MM.1S (cell line): ENCODE data around the gene CNNM2.
A peak's percentile ranks its signal among the peaks of the same experiment; 100 is the strongest.
"Not testable (repeated sequence)": the region's sequence is repeated elsewhere in the genome, so short reads cannot be mapped to it uniquely, and the experiment has no call there.

Source experiments
- DNase-seq: peaks from one replicate; pipeline ENCODE4 v3.0.0-alpha.2; 2015
- H2AFZ ChIP-seq: fragments of 300-600 bp; sonication (generic); 2 replicates; pipeline ENCODE4 v1.6.0; 2016; ENCODE audit warnings: antibody characterized with exemption, low read length
- H3F3A ChIP-seq: fragments of 300-600 bp; sonication (generic); 2 replicates; pipeline ENCODE4 v1.6.1; 2016; ENCODE audit warnings: mild to moderate bottlenecking, antibody characterized with exemption, low read length, moderate library complexity, mixed read lengths; ENCODE audit not compliant: insufficient read depth
- H3K27ac ChIP-seq: fragments of 300-600 bp; sonication (generic); 2 replicates; pipeline ENCODE4 v1.5.1; 2016; ENCODE audit warnings: mild to moderate bottlenecking, low read length
- H3K27me3 ChIP-seq: fragments of 300-600 bp; sonication (generic); replicated peaks from 2 replicates; pipeline ENCODE4 v1.6.0; 2016; ENCODE audit warnings: low read length; ENCODE audit not compliant: insufficient read depth
- H3K36me3 ChIP-seq: fragments of 300-600 bp; sonication (generic); replicated peaks from 2 replicates; pipeline ENCODE4 v1.6.1; 2016; ENCODE audit warnings: mild to moderate bottlenecking, low read length, mixed read lengths; ENCODE audit not compliant: insufficient read depth
- H3K4me1 ChIP-seq: fragments of 300-600 bp; sonication (generic); 2 replicates; pipeline ENCODE4 v1.6.1; 2016; ENCODE audit warnings: low read length, mixed read lengths
- H3K4me2 ChIP-seq: fragments of 300-600 bp; sonication (generic); 2 replicates; pipeline ENCODE4 v1.6.0; 2016; ENCODE audit warnings: low read depth, low read length
- H3K4me3 ChIP-seq: fragments of 300-600 bp; sonication (generic); 2 replicates; pipeline ENCODE4 v1.5.1; 2016; ENCODE audit warnings: low read length, mixed read lengths
- H3K79me2 ChIP-seq: fragments of 300-600 bp; sonication (generic); 2 replicates; pipeline ENCODE4 v1.6.1; 2016; ENCODE audit warnings: mixed run types, low read length, mixed read lengths
- H3K9ac ChIP-seq: fragments of 300-600 bp; sonication (generic); 2 replicates; pipeline ENCODE4 v1.6.1; 2016; ENCODE audit warnings: low read length, mixed read lengths
- H3K9me2 ChIP-seq: fragments of 300-600 bp; sonication (generic); replicated peaks from 2 replicates; pipeline ENCODE4 v1.6.1; 2016; ENCODE audit warnings: mild to moderate bottlenecking, low read length, mixed read lengths; ENCODE audit not compliant: insufficient read depth
- H3K9me3 ChIP-seq: fragments of 300-600 bp; sonication (generic); replicated peaks from 2 replicates; pipeline ENCODE4 v1.6.1; 2016; ENCODE audit warnings: mild to moderate bottlenecking, low read length, mixed read lengths; ENCODE audit not compliant: insufficient read depth
- H4K20me1 ChIP-seq: fragments of 300-600 bp; sonication (generic); 2 replicates; pipeline ENCODE4 v1.6.1; 2016; ENCODE audit warnings: mild to moderate bottlenecking, low read length, moderate library complexity, mixed read lengths; ENCODE audit not compliant: insufficient read depth
- EZH2 ChIP-seq: fragments of 300-600 bp; sonication (generic); optimal IDR thresholded peaks from 2 replicates; pipeline ENCODE3; 2017; ENCODE audit warnings: low read depth, mild to moderate bottlenecking, antibody characterized with exemption, low read length, mixed read lengths
- EZH2phosphoT487 ChIP-seq: fragments of 300-600 bp; sonication (generic); IDR thresholded peaks from 2 replicates; pipeline ENCODE4 v1.6.1; 2018; ENCODE audit warnings: antibody characterized with exemption, low read length
- TF ChIP-seq, protein P1 (sequence below): fragments of 300-600 bp; sonication (generic); IDR thresholded peaks from 2 replicates; pipeline ENCODE4 v1.5.1; 2016; ENCODE audit warnings: antibody characterized with exemption, low read length, mixed read lengths

CNNM2 gene

DNA sequence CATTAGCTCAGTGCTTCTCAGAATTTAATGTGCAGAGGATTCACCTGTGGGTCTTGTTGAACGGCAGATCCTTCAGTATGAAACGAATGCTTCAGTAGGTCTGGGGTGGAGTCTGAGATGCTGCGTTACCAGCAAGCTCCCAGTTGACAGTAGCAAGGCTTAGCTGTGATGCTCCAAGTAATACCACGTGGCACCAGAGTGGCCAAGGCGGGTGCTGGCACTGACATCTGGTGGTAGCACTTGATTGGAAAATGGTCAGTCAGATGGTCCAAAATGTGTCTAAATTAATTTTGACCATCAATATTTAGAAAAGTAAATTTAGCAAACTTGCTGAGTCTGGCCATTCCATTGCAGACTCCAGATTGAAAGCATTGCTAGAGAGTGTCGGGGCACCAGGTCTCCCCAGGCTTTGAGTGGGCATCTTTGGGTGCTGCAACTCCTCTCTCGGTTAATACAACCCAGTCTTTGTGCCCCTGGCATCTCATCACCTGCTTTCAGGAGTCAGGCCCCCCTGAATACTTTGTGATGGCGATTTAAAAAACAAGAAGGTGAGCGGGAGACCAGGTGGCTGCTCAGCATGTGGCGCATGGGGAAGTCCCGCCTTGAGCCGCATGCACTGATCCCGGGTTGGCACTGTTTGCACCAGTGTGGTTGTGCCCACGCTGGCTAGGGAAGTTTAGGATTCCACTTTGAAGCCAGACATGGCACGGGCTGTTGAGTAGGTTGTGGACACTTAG, 144.9 kb downstream of the CNNM2 start:
- peaks cover 14% of the 10 kb centered on the region for H3K4me1 ChIP-seq
- H2AFZ ChIP-seq, result no peak overlapping the region
- no peak overlapping the region for H3K27ac ChIP-seq
- no peaks in the 10 kb centered on the region for H4K20me1 ChIP-seq
- no peaks in the 10 kb centered on the region for H3K79me2 ChIP-seq
- no peaks in the 10 kb centered on the region for H3K9me2 ChIP-seq
- H3K9me3 ChIP-seq, result no peaks in the 10 kb centered on the region
- H3K27me3 ChIP-seq, result no peaks in the 10 kb centered on the region
- no peak overlapping the region for H3K4me3 ChIP-seq
- no peak overlapping the region for H3K4me2 ChIP-seq
- no peaks in the 10 kb centered on the region for H3F3A ChIP-seq
- H3K9ac ChIP-seq, result no peak overlapping the region
- no peaks in the 10 kb centered on the region for H3K36me3 ChIP-seq
- TF ChIP-seq EZH2, result no peak
- TF ChIP-seq, protein P1, sequence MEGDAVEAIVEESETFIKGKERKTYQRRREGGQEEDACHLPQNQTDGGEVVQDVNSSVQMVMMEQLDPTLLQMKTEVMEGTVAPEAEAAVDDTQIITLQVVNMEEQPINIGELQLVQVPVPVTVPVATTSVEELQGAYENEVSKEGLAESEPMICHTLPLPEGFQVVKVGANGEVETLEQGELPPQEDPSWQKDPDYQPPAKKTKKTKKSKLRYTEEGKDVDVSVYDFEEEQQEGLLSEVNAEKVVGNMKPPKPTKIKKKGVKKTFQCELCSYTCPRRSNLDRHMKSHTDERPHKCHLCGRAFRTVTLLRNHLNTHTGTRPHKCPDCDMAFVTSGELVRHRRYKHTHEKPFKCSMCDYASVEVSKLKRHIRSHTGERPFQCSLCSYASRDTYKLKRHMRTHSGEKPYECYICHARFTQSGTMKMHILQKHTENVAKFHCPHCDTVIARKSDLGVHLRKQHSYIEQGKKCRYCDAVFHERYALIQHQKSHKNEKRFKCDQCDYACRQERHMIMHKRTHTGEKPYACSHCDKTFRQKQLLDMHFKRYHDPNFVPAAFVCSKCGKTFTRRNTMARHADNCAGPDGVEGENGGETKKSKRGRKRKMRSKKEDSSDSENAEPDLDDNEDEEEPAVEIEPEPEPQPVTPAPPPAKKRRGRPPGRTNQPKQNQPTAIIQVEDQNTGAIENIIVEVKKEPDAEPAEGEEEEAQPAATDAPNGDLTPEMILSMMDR, result no peak
- TF ChIP-seq EZH2phosphoT487, result no peak
- DNase-seq, result no peak

GRCh38 chr10:103064956-103065355, 146.9 kb downstream of the CNNM2 start:
- H4K20me1 ChIP-seq, result no peaks in the 10 kb centered on the region
- no peak overlapping the region for H3K4me3 ChIP-seq
- peaks cover 20% of the 10 kb centered on the region for H3K4me1 ChIP-seq
- no peak overlapping the region for H3K27ac ChIP-seq
- H3K4me2 ChIP-seq, result no peak overlapping the region
- H3K27me3 ChIP-seq, result no peaks in the 10 kb centered on the region
- H3K9me2 ChIP-seq, result no peaks in the 10 kb centered on the region
- H3K36me3 ChIP-seq, result no peaks in the 10 kb centered on the region
- no peak for DNase-seq
- H3K9ac ChIP-seq, result no peak overlapping the region
- H2AFZ ChIP-seq, result no peak overlapping the region
- H3K79me2 ChIP-seq, result no peaks in the 10 kb centered on the region
- no peaks in the 10 kb centered on the region for H3K9me3 ChIP-seq
- no peaks in the 10 kb centered on the region for H3F3A ChIP-seq
- TF ChIP-seq, protein P1, result no peak
- TF ChIP-seq EZH2phosphoT487 (no peak), EZH2 (no peak)

GRCh38 chr10:103066141-103067098, 148.3 kb downstream of the CNNM2 start:
- Histone ChIP-seq H3K9ac (no peak overlapping the region), H3K27ac (no peak overlapping the region), H2AFZ (no peak overlapping the region), H3K9me3 (no peaks in the 10 kb centered on the region), H3K4me2 (no peak overlapping the region), H4K20me1 (no peaks in the 10 kb centered on the region), H3K27me3 (no peaks in the 10 kb centered on the region), H3K9me2 (no peaks in the 10 kb centered on the region), H3F3A (peaks cover 5% of the 10 kb centered on the region), H3K36me3 (no peaks in the 10 kb centered on the region), H3K4me3 (no peak overlapping the region), H3K4me1 (peaks cover 32% of the 10 kb centered on the region), H3K79me2 (no peaks in the 10 kb centered on the region)
- no peak for DNase-seq
- TF ChIP-seq, protein P1, result no peak
- no peak for TF ChIP-seq EZH2
- TF ChIP-seq EZH2phosphoT487, result no peak

DNA sequence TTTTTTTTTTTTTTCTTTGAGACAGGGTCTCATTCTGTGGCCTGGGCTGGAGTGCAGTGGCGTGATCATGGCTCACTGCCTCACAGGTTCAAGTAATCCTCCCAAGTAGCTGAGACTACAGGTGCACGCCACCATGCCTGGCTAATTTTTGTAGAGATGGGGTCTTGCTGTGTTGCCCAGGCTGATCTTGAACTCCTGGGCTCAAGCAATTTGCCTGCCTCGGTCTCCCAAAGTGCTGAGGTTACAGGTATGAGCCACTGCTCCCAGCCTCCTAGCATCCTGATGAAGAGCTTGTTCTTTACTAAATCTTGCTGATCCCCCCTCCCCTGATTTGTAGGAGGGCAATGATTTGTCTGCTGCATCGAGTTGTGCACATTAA, 149.0 kb downstream of the CNNM2 start:
- H2AFZ ChIP-seq, H3K36me3 ChIP-seq, H3K79me2 ChIP-seq, H3K27me3 ChIP-seq, H3F3A ChIP-seq, H4K20me1 ChIP-seq, H3K4me3 ChIP-seq, DNase-seq, H3K9me3 ChIP-seq, H3K9me2 ChIP-seq, H3K27ac ChIP-seq, H3K9ac ChIP-seq: not testable (repeated sequence)
- Histone ChIP-seq H3K4me2 (peak overlapping the region; percentile 13; the same call in 1 of the 2 replicates), H3K4me1 (peaks cover 32% of the 10 kb centered on the region)
